Endothelial cell of umbilical vein (primary cell): ENCODE measurements around the gene BCL11A.

Experiments used
- EZH2 ChIP-seq: IDR thresholded peaks from 2 replicates; pipeline ENCODE4 v1.6.1; 2012; ENCODE audit warnings: borderline replicate concordance, low read depth, mild to moderate bottlenecking, moderate library complexity, low read length, inconsistent platforms; ENCODE audit not compliant: severe bottlenecking
- FOS ChIP-seq: IDR thresholded peaks from 2 replicates; pipeline ENCODE4 v1.6.1; 2011; ENCODE audit warnings: mild to moderate bottlenecking, low read length, moderate library complexity, borderline replicate concordance; ENCODE audit not compliant: insufficient read depth
- MYC ChIP-seq: IDR thresholded peaks from one replicate; pipeline ENCODE4 v1.6.1; 2011; ENCODE audit warnings: mild to moderate bottlenecking, low read depth, low read length
- POLR2A ChIP-seq: IDR thresholded peaks from 2 replicates; pipeline ENCODE4 v1.6.1; 2012; ENCODE audit warnings: low read depth, mild to moderate bottlenecking, control low read depth, low read length
- POLR2AphosphoS5 ChIP-seq: IDR thresholded peaks from 2 replicates; pipeline ENCODE4 v1.6.1; 2012; ENCODE audit warnings: low read depth, mild to moderate bottlenecking, control low read depth, low read length, moderate library complexity; ENCODE audit not compliant: insufficient read depth
- TF ChIP-seq, protein P1 (sequence below): IDR thresholded peaks from 2 replicates; pipeline ENCODE4 v1.6.1; 2011; ENCODE audit not compliant: insufficient read depth, insufficient read length
- TF ChIP-seq, protein P2 (sequence below), 2 donors: IDR thresholded peaks; 1 replicate in 1 of 2; 2 replicates in 1 of 2; pipeline ENCODE4 v1.5.1; 2011; ENCODE audit warnings: low read length in 2 of 2, mild to moderate bottlenecking in 2 of 2, moderate library complexity in 2 of 2, control low read depth in 1 of 2, inconsistent platforms in 1 of 2, low read depth in 1 of 2; ENCODE audit not compliant: insufficient read depth in 1 of 2; ENCODE audit errors: extremely low read depth in 1 of 2

DNA sequence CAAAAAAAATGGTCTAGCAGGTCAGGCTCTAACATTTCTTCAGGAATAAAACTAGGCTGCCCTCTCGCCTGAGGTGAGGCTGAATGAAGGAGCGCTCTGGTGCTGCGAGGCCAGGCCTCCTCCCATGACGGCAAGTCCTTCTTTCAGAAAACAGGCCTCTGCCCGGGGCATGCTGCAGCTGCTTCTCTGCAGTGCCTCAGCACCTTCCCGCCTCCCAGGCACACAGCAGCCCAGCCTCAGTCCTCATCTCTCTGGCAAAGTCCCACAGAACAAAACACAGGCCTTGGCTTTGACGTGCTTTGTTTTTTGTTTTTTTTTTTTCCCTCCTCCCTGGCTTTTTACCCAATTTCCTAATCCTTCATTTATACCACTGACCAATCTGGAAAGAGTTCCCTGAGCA is 74.8 kb downstream of the BCL11A start:
- TF ChIP-seq, protein P1, sequence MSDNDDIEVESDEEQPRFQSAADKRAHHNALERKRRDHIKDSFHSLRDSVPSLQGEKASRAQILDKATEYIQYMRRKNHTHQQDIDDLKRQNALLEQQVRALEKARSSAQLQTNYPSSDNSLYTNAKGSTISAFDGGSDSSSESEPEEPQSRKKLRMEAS = no peak
- TF ChIP-seq POLR2A (no peak), EZH2 (no peak), MYC (no peak), POLR2AphosphoS5 (no peak), FOS (no peak)
- TF ChIP-seq, protein P2, sequence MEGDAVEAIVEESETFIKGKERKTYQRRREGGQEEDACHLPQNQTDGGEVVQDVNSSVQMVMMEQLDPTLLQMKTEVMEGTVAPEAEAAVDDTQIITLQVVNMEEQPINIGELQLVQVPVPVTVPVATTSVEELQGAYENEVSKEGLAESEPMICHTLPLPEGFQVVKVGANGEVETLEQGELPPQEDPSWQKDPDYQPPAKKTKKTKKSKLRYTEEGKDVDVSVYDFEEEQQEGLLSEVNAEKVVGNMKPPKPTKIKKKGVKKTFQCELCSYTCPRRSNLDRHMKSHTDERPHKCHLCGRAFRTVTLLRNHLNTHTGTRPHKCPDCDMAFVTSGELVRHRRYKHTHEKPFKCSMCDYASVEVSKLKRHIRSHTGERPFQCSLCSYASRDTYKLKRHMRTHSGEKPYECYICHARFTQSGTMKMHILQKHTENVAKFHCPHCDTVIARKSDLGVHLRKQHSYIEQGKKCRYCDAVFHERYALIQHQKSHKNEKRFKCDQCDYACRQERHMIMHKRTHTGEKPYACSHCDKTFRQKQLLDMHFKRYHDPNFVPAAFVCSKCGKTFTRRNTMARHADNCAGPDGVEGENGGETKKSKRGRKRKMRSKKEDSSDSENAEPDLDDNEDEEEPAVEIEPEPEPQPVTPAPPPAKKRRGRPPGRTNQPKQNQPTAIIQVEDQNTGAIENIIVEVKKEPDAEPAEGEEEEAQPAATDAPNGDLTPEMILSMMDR (IDR thresholded peaks at IDR 0.05; ENCODE audit: extremely low read depth in 1 of 2, insufficient read depth in 1 of 2, low read depth in 1 of 2, low read length in 2 of 2) = no peak
